Right lobe of liver (tissue), 4 donors: ENCODE results near the gene CCDC38.

Experiments
- POLR2A ChIP-seq: fragments of 450-650 bp; IDR thresholded peaks from one replicate; pipeline ENCODE4 v1.6.1; 2017; ENCODE audit warnings: antibody characterized with exemption, mild to moderate bottlenecking
- TF ChIP-seq, protein P1 (sequence below), 4 donors: fragments of 200-600 bp in 3 of 4; fragments of 450-650 bp in 1 of 4; IDR thresholded peaks; one replicate each; pipeline versions ENCODE4 v1.5.1 to v1.8.0; 2016 to 2022; ENCODE audit warnings: antibody characterized with exemption in 4 of 4, mild to moderate bottlenecking in 2 of 4
- donor health status: DM: no; HTN: no; CAD: no.
- donor health status: DM: no; HTN: no; CAD: no.
- donor health status: DM: no; HTN: yes; CAD: no.

GRCh38 chr12:95955549-95956159 lies 13.2 kb upstream of the CCDC38 start:
- TF ChIP-seq POLR2A: no peak
- TF ChIP-seq, protein P1, sequence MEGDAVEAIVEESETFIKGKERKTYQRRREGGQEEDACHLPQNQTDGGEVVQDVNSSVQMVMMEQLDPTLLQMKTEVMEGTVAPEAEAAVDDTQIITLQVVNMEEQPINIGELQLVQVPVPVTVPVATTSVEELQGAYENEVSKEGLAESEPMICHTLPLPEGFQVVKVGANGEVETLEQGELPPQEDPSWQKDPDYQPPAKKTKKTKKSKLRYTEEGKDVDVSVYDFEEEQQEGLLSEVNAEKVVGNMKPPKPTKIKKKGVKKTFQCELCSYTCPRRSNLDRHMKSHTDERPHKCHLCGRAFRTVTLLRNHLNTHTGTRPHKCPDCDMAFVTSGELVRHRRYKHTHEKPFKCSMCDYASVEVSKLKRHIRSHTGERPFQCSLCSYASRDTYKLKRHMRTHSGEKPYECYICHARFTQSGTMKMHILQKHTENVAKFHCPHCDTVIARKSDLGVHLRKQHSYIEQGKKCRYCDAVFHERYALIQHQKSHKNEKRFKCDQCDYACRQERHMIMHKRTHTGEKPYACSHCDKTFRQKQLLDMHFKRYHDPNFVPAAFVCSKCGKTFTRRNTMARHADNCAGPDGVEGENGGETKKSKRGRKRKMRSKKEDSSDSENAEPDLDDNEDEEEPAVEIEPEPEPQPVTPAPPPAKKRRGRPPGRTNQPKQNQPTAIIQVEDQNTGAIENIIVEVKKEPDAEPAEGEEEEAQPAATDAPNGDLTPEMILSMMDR (IDR thresholded peaks at IDR 0.05): no peak
